Activated naive CD4-positive, alpha-beta T cell treated with anti-CD3 and anti-CD28 coated beads, Interleukin-2, amount 10 ng/mL, durations not matched to agents 7 days and 5 days (primary cell): ENCODE measurements around the gene KDELR1.
"Not testable (repeated sequence)": the region's sequence is repeated elsewhere in the genome, so short reads cannot be mapped to it uniquely, and the experiment has no call there.

ENCODE experiments used
- CTCF ChIA-PET: fragments of 350-600 bp; sonication (Branson Sonifier 250); formaldehyde crosslinking; loops from one replicate; lab custom pipeline; 2021; ENCODE audit warnings: antibody characterized with exemption; lab: Charles Lee
- DNase-seq: peaks from one replicate; pipeline ENCODE4 v3.0.0-alpha.2; 2020
- H3K27ac Mint-ChIP-seq: one replicate; pipeline ENCODE4 v1.8.0; 2021; ENCODE audit warnings: mild to moderate bottlenecking, moderate library complexity, mixed read lengths
- H3K27me3 Mint-ChIP-seq: one replicate; pipeline ENCODE4 v1.8.0; 2021; ENCODE audit warnings: mild to moderate bottlenecking, mixed read lengths
- H3K36me3 Mint-ChIP-seq: one replicate; pipeline ENCODE4 v1.8.0; 2021; ENCODE audit warnings: mixed read lengths
- H3K4me1 Mint-ChIP-seq: one replicate; pipeline ENCODE4 v1.8.0; 2021; ENCODE audit warnings: mixed read lengths
- H3K4me3 Mint-ChIP-seq: one replicate; pipeline ENCODE4 v1.8.0; 2021; ENCODE audit warnings: mild to moderate bottlenecking, moderate library complexity, mixed read lengths
- H3K9me3 Mint-ChIP-seq: one replicate; pipeline ENCODE4 v1.8.0; 2021; ENCODE audit warnings: mixed read lengths

Gene KDELR1

DNA sequence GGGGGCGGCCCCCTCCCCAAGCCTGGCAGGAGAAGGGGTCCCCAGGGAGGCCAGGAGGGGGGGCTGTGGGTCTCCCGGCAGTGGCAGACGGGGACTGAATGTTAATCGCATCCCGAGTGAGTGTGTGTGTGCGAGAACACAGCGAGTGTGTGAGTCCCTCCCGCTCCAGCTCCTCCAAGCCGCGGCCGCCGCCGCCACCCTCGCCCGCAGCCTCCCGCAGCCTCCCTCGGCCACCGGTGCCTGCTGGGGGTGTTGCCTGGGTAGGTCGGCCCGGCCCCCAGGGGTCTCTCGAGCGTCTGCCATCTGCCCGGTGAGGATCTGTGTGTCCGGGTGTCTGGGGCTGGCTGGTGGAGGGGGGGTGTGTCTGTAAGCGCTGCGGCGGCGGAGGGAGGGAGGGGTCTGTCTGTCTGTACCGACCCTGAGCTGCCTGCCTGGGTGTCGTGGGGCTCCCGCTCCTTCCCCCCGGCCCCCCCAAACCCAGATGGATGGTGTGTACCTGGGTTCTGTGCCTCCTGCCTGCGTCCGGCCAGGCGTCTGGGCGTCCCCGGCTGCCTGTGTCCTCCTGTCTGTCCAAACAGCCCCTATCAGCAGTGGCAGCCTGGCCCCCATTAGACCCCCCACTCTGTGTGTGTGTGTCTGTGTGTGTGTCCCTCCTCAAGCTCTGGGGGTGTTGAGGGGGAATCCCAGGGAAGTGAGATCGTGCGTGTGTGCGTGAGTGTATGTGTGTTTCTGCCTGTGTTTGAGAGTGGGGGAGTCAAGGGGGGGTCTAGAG lies 2.4 kb upstream of the KDELR1 start, which contains the start of gene GRIN2D:
Gene GRIN2D, plus strand, starts transcription at position 110 of the 772 bp plus-strand sequence. CDS start 4,725 bp downstream, outside the sequence.
- peaks cover 6% of the 10 kb centered on the region for H3K36me3 Mint-ChIP-seq
- peak; percentile 45 for DNase-seq
- H3K4me3 Mint-ChIP-seq = peak within 1 kb of the TSS; percentile 54
- no peak within 1 kb of the TSS for H3K27ac Mint-ChIP-seq
- H3K27me3 Mint-ChIP-seq = peaks cover 74% of the 10 kb centered on the region
- H3K4me1 Mint-ChIP-seq = peaks cover 37% of the 10 kb centered on the region
- CTCF ChIA-PET = no interaction called here
- no peaks in the 10 kb centered on the region for H3K9me3 Mint-ChIP-seq

DNA sequence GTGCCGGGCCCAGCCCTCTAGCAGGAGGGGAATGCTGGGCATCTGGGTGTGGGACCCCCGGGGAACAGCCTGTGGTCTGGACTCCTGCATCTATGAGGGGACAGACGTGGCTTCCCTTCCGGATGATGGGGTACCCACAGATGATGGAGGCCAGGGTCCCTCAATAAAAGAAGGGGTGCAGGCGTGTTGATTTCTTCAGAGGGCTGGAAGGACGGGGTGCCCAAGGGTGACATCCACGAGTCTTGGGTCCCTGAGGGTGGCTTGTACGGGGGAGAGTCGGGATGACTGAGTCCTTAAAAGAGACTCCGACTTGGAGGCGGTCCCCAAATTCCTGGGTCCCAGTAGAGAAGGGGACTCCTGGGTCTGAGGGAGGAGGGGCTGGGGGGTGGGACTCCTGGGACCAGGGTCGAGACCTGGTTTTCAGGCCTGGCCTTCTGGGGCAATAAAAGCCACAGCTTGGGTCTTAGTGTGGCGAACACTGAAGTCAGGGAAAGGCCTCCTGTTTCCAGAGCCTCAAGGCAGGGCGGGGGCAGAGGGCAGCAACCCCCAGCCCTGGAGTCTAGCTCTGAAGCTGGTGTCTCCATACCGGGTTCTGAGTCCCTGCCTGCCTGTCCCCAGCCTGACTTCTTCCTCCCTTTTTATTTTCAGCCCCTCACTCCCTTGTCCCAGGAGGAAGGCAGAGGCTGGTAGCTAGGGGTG lies 1.7 kb upstream of the KDELR1 start:
- Mint-ChIP-seq H3K36me3 (peaks cover 12% of the 10 kb centered on the region), H3K27ac (no peak overlapping the region), H3K27me3 (peaks cover 71% of the 10 kb centered on the region), H3K4me1 (peaks cover 42% of the 10 kb centered on the region), H3K9me3 (no peaks in the 10 kb centered on the region), H3K4me3 (peak overlapping the region; percentile 54)
- CTCF ChIA-PET = no interaction called here
- DNase-seq = no peak

DNA sequence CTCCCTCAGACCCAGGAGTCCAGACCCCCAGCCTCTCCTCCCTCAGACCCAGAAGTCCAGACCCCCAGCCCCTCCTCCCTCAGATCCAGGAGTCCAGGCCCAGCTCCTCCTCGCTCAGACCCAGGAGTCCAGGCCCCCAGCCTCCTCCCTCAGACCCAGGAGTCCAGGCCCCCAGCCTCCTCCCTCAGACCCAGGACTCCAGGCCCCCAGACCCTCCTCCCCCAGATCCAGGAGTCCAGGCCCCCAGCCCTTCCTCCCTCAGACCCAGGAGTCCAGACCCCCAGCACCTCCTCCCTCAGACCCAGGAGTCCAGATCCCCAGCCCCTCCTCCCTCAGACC lies 624 bp upstream of the KDELR1 start:
- not testable (repeated sequence) for DNase-seq, H3K9me3 Mint-ChIP-seq, H3K27ac Mint-ChIP-seq
- H3K4me1 Mint-ChIP-seq = peaks cover 32% of the 10 kb centered on the region
- H3K4me3 Mint-ChIP-seq = peak overlapping the region; percentile 95
- CTCF ChIA-PET = interaction anchor here (0.7 to 2.2 kb wide), 14 partner anchors 8 to 192 kb away, joined by 3 to 26 read pairs (median 8); partner anchors contain the start of genes SYNGR4 and TMEM143
- H3K36me3 Mint-ChIP-seq = peaks cover 13% of the 10 kb centered on the region
- H3K27me3 Mint-ChIP-seq = peaks cover 61% of the 10 kb centered on the region

DNA sequence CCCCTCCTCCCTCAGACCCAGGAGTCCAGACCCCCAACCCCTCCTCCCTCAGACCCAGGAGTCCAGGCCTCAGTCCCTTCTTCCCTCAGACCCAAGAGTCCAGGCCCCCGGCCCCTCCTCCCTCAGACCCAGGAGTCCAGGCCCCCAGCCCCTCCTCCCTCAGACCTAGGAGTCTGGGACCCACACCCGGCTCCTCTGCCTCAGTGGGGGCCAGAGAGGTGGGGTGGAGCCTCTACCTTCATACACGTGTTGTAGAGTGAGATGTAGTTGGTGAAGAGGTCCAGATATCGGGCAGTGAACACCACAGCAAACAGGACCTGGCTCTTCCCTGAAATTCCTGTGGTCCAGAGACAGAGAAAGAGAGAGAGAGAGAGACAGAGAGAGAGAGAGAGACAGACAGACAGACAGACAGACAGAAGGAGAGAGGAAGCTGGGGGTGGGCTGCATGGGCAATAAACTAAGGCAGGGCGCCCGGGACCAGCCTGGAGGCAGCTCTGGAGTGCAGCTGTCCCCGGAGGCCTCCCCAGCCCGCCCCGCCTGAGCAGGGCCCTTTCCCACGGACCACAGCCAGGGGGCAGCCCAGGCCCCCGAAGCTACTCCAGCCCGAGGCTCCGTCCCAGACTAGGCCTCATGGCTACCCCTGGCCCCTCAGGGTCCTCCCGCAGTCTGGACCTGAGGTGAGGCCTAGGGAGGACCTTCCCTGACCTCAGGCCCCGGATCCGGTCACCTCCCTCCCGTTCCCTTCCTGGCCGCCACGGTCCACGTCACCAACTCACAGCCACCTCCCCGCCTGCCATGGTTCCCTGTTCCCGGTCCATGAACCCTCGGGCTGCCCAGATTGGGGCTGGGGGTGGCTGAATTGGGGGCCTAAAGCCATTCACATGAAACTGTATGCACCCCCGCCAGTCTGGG lies 907 bp downstream of the KDELR1 start:
- peak; percentile 76 for DNase-seq

DNA sequence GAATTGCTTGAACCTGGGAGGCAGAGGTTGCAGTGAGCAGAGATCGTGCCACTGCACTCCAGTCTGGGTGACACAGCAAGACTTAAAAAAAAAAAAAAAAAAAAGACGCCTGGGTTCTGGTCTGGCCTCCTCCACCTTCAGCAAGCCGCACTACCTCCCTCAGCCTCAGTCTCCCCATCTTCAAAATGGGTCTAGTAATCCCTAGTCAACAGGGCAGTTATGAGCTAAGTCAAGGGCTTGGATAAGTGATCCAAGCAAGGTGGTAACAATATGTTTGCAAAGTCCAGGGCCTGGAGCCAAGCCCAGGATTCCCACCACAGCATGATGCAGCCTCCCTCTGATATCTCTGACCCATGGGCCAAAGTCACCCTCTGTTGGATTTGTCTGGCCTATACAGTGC lies 4.4 kb downstream of the KDELR1 start:
- DNase-seq = no peak
- CTCF ChIA-PET = no interaction called here
- Mint-ChIP-seq H3K9me3 (no peaks in the 10 kb centered on the region), H3K27ac (no peak overlapping the region), H3K4me3 (no peak overlapping the region), H3K4me1 (peaks cover 16% of the 10 kb centered on the region), H3K27me3 (peaks cover 11% of the 10 kb centered on the region), H3K36me3 (peaks cover 38% of the 10 kb centered on the region)

More for the DNA sequence above, 907 bp downstream of the KDELR1 start:
- H3K9me3 Mint-ChIP-seq = no peaks in the 10 kb centered on the region
- CTCF ChIA-PET = interaction anchor here (0.6 to 2.2 kb wide), 17 partner anchors 11 to 199 kb away, joined by 3 to 26 read pairs (median 4); partner anchors contain the start of genes SYNGR4 and TMEM143
- H3K27ac Mint-ChIP-seq = peak overlapping the region; percentile 89
- H3K36me3 Mint-ChIP-seq = peaks cover 17% of the 10 kb centered on the region
- peaks cover 46% of the 10 kb centered on the region for H3K27me3 Mint-ChIP-seq
- peaks cover 27% of the 10 kb centered on the region for H3K4me1 Mint-ChIP-seq
- H3K4me3 Mint-ChIP-seq = peak overlapping the region; percentile 95

DNA sequence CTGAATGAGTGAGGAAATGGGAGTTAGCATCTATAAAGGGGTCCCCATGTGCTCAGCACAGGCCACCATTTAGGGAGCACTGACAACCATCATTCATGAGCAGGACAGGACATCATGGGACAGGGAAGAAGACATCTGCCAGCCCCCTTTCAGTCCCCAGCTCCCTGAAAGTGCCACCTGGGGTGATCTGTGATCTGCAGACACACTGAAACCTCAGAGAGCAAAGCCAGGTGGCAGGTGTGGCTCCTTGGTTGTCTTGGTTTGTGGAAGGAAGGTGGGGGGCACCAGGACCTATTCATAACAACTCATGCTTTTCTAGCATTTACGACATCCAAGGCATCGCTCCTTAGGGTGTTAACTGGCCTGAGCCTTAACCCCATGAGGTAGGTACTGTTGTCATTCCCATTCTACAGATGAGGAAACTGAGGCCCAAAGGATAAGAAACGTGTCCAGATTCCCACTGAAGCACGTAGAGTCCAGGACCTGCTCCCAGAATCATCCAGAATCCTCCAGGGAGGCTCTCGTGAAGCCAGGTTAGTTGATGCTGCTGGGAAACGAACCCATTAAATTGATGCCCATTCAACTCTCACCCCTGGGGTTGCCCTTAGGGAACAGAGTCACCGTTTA lies 5.8 kb downstream of the KDELR1 start:
- CTCF ChIA-PET = no interaction called here
- Mint-ChIP-seq H3K27me3 (no peaks in the 10 kb centered on the region), H3K27ac (no peak overlapping the region), H3K4me1 (peaks cover 13% of the 10 kb centered on the region), H3K36me3 (peaks cover 44% of the 10 kb centered on the region), H3K4me3 (no peak overlapping the region), H3K9me3 (no peaks in the 10 kb centered on the region)
- DNase-seq = no peak

DNA sequence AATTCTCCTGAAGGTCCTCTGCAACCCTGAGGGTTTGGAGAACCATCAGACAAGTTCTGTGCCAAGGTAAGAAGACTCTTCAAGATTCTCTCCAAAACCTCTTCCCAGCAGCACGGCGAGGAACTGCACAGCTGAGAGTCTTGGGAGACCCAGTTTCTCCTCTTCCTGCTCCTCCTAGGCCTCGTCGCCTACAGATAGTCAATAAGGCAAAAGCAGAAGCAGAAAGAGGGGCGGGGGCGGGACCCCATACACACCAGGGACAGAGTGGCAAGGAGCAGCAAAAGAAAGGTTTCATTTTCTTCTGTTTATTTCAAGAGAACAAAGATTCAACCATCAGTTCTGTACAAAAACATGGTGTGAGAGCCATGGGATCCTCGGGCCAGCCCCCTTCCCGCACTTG lies 9.1 kb downstream of the KDELR1 start:
- DNase-seq = no peak

DNA sequence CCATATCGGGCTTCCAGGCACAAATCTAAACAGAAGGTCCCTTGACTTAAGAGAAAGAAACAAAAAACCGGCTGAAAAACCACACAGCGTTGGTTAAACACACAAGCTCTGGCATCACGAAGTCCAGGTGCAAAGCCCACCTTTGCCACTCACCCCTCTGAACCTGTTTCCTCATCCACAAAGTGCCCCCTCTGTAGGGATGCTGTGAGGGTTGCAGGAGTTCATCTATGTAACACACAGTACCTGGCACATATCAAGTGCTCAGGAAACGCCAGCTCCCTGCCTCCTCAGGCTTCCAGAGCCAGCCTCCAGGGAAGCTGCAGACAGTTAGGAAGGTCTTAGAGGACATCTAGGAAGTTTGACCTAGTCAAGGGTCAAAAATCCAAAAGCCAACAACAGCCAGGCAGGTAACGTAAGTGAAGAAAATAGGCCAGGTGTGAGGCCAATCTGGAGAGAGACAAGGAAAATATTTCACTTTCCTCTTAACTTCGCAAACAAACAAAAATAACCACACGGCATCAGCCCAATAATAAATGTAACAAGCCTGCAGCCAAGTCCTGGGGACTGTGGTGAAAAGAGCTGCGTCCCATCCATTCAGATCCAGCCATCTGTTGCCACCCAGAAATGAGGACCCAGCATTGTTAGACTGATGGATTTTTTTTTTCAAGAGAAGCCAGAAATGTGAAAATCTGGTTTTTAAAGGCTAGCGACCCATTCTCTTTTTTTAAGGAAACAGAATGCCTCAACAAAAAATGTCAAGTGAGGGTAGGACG lies 10.0 kb downstream of the KDELR1 start:
- peaks cover 2% of the 10 kb centered on the region for H3K4me1 Mint-ChIP-seq
- H3K9me3 Mint-ChIP-seq = no peaks in the 10 kb centered on the region
- peaks cover 31% of the 10 kb centered on the region for H3K36me3 Mint-ChIP-seq
- peak overlapping the region; percentile 11 for H3K27ac Mint-ChIP-seq
- CTCF ChIA-PET = no interaction called here
- H3K27me3 Mint-ChIP-seq = no peaks in the 10 kb centered on the region
- H3K4me3 Mint-ChIP-seq = no peak overlapping the region
- DNase-seq = no peak

More for the DNA sequence above, 9.1 kb downstream of the KDELR1 start:
- Mint-ChIP-seq H3K4me1 (peaks cover 2% of the 10 kb centered on the region), H3K9me3 (no peaks in the 10 kb centered on the region), H3K4me3 (no peak overlapping the region), H3K27me3 (no peaks in the 10 kb centered on the region), H3K27ac (no peak overlapping the region), H3K36me3 (peaks cover 33% of the 10 kb centered on the region)
- CTCF ChIA-PET = no interaction called here

DNA sequence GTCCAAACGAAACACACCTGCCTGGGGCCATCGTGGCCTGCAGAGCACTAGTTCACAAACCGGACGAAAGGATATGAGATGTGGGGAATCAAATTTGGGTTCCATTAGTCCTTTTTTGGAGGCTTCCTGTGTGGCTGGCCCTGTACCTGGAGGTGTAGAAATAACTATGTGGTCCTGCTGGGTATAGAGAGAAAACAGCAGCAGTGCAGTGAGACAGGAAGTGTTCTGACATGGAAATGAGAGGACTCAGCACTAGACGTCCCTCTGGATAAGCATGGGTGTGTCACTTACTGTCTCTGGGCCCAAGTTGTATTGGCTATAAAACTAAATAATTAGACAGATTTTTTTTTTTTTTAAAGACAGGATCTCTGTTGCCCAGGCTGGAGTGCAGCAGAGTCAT lies 12.3 kb downstream of the KDELR1 start:
- Mint-ChIP-seq H3K4me3 (no peak overlapping the region), H3K36me3 (peaks cover 18% of the 10 kb centered on the region), H3K9me3 (no peaks in the 10 kb centered on the region), H3K27ac (no peak overlapping the region), H3K4me1 (peaks cover 2% of the 10 kb centered on the region), H3K27me3 (no peaks in the 10 kb centered on the region)
- CTCF ChIA-PET = interaction anchor here (0.6 kb wide), 1 partner anchor 207 kb away, joined by 3 read pairs; no protein-coding TSS in a partner anchor
- DNase-seq = no peak

DNA sequence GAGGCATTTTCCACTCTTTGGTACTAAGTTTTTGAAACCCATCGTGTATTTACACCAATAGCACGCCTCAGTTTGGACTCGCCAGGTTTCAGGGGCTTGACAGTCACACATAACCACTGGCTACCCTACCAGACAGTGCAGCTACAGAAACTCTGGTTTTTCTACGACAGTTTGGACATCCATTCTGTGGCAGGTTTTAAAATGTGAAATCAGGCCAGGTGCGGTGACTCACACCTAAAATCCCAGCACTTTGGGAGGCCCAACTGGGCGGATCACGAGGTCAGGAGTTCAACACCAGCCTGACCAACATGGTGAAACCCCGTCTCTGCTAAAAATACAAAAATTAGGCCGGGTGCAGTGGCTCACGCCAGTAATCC lies 13.2 kb downstream of the KDELR1 start:
- CTCF ChIA-PET = interaction anchor here (1.0 kb wide), 1 partner anchor 13 kb away, joined by 3 read pairs; the partner anchor contains the start of gene KDELR1
- Mint-ChIP-seq H3K4me3 (no peak overlapping the region), H3K27ac (peak overlapping the region; percentile 69), H3K27me3 (peaks cover 7% of the 10 kb centered on the region), H3K9me3 (no peaks in the 10 kb centered on the region), H3K4me1 (peaks cover 2% of the 10 kb centered on the region), H3K36me3 (peaks cover 14% of the 10 kb centered on the region)
- no peak for DNase-seq

DNA sequence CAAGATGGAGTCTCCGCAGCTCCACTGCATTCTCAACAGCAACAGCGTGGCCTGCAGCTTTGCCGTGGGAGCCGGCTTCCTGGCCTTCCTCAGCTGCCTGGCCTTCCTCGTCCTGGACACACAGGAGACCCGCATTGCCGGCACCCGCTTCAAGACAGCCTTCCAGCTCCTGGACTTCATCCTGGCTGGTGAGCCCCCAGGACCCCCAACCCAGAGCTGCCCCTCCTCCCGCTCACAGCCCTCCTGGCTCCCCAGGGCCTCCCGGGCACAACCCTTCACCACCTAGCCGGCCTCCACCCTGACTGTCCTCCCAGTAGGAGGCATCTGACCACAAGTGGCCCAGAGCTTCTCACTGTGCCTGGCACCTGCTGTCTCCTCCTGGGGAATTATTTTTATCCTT lies 17.8 kb downstream of the KDELR1 start:
- Mint-ChIP-seq H3K9me3 (no peaks in the 10 kb centered on the region), H3K4me3 (no peak overlapping the region), H3K27me3 (peaks cover 30% of the 10 kb centered on the region), H3K27ac (peak overlapping the region; percentile 42), H3K36me3 (no peaks in the 10 kb centered on the region), H3K4me1 (no peaks in the 10 kb centered on the region)
- CTCF ChIA-PET = no interaction called here
- no peak for DNase-seq

DNA sequence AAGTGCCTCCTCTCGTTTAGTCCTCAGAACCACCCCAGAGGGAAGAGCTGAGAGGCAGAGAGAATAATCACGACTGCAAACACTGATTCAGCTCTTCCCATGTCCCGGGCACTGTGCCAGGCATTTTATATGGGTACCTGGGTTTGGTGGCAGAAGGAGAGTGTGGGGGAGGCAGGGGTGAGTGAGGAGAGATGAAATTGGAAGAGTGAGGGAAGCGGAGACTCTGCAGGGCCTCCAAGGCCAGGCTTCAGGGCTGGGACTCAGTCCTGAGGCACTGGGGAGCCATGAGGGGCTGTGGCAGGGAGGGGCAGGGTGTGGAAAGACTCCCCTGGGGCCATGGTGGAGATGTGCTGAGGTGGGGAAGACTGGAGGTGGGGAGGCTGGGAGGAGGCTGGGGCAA lies 18.4 kb downstream of the KDELR1 start:
- peaks cover 30% of the 10 kb centered on the region for H3K27me3 Mint-ChIP-seq
- DNase-seq = no peak
- no peaks in the 10 kb centered on the region for H3K4me1 Mint-ChIP-seq
- no peaks in the 10 kb centered on the region for H3K36me3 Mint-ChIP-seq
- no peak overlapping the region for H3K27ac Mint-ChIP-seq
- H3K4me3 Mint-ChIP-seq = no peak overlapping the region
- CTCF ChIA-PET = no interaction called here
- H3K9me3 Mint-ChIP-seq = no peaks in the 10 kb centered on the region

DNA sequence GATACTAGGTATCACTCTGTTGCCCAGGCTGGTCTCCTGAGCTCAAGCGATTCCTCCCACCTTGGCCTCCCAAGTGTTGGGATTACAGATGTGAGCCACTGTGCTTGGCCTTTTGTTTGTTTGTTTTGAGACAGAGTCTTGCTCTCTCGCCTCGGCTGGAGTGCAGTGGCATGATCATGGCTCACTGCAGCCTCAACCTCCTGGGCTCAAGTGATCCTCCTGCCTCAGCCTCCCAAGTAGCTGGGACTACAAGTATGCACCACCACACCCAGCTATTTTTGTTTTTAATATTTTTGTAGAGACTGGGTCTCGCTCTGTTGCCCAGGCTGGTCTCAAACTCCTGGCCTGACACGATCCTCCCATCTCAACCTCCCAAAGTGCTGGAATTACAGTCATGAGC lies 19.6 kb downstream of the KDELR1 start:
- not testable (repeated sequence) for DNase-seq, H3K9me3 Mint-ChIP-seq, H3K27ac Mint-ChIP-seq, H3K4me1 Mint-ChIP-seq, H3K36me3 Mint-ChIP-seq, H3K4me3 Mint-ChIP-seq
- peaks cover 30% of the 10 kb centered on the region for H3K27me3 Mint-ChIP-seq
- CTCF ChIA-PET = interaction anchor here (0.8 kb wide), 1 partner anchor 63 kb away, joined by 3 read pairs; no protein-coding TSS in a partner anchor
